HepG2 (cell line): Measurements from ENCODE around the gene WNT2B.

Experiments used
- AKAP8 ChIP-seq: sonication (generic); formaldehyde crosslinking; IDR thresholded peaks from 2 replicates; pipeline ENCODE4 v1.5.1; 2020; ENCODE audit warnings: mild to moderate bottlenecking, missing genetic modification reagents
- KDM1A ChIP-seq: IDR thresholded peaks from 2 replicates; pipeline ENCODE4 v1.6.1; 2016; ENCODE audit warnings: missing compliant biosample characterization
- ZFP90 ChIP-seq: sonication (generic); formaldehyde crosslinking; IDR thresholded peaks from 2 replicates; pipeline ENCODE4 v1.8.0; 2022; ENCODE audit warnings: missing genetic modification reagents, mild to moderate bottlenecking, inconsistent platforms, borderline replicate concordance
- ZIK1 ChIP-seq: sonication (generic); formaldehyde crosslinking; IDR thresholded peaks from 2 replicates; pipeline ENCODE4 v1.5.0; 2020; ENCODE audit warnings: mild to moderate bottlenecking, low read depth, missing genetic modification reagents, borderline replicate concordance
- ZNF274 ChIP-seq: sonication (generic); formaldehyde crosslinking; IDR thresholded peaks from 2 replicates; pipeline ENCODE4 v1.5.1; 2020; ENCODE audit warnings: mild to moderate bottlenecking, missing genetic modification reagents
- ZNF777 ChIP-seq: sonication (generic); formaldehyde crosslinking; IDR thresholded peaks from 2 replicates; pipeline ENCODE4 v1.4.0; 2020; ENCODE audit warnings: missing genetic modification reagents
- ZNF891 ChIP-seq: sonication (generic); formaldehyde crosslinking; IDR thresholded peaks from 2 replicates; pipeline ENCODE4 v1.5.0; 2020; ENCODE audit warnings: mild to moderate bottlenecking, missing genetic modification reagents
- TF ChIP-seq, protein P1 (sequence below): sonication (generic); formaldehyde crosslinking; IDR thresholded peaks from 2 replicates; pipeline ENCODE4 v1.5.0; 2020; ENCODE audit warnings: mild to moderate bottlenecking, missing genetic modification reagents, moderate library complexity
- TF ChIP-seq, protein P2 (sequence below): sonication (generic); formaldehyde crosslinking; IDR thresholded peaks from 2 replicates; pipeline ENCODE4 v1.4.0; 2020; ENCODE audit warnings: missing genetic modification reagents, borderline replicate concordance

DNA sequence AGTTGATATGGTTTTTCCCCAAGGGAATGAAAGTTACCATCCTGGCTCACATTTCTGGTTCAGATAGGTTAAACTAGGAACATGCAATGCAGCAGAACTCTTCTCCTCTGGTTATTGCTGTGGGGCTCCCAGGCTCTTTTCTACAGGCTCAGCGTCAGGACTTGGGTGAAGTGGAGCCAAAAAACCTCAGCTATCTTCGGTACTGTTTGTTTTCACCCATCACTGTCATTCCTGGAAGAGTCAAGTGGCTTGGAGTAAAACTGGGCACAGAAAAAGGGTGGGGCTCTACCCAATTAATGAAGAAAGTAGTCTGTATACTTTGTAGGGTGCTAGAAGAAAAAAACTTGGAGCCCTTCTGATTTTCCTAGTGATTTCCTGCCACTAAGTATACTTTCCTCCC, 9.4 kb downstream of the WNT2B start:
- no peak for TF ChIP-seq ZNF891 (CRISPR knock-in tag)
- TF ChIP-seq, protein P1, sequence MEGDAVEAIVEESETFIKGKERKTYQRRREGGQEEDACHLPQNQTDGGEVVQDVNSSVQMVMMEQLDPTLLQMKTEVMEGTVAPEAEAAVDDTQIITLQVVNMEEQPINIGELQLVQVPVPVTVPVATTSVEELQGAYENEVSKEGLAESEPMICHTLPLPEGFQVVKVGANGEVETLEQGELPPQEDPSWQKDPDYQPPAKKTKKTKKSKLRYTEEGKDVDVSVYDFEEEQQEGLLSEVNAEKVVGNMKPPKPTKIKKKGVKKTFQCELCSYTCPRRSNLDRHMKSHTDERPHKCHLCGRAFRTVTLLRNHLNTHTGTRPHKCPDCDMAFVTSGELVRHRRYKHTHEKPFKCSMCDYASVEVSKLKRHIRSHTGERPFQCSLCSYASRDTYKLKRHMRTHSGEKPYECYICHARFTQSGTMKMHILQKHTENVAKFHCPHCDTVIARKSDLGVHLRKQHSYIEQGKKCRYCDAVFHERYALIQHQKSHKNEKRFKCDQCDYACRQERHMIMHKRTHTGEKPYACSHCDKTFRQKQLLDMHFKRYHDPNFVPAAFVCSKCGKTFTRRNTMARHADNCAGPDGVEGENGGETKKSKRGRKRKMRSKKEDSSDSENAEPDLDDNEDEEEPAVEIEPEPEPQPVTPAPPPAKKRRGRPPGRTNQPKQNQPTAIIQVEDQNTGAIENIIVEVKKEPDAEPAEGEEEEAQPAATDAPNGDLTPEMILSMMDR: no peak
- TF ChIP-seq ZNF777 (CRISPR knock-in tag): no peak
- TF ChIP-seq KDM1A (CRISPR knock-in tag): no peak
- TF ChIP-seq ZIK1 (CRISPR knock-in tag): no peak
- no peak for TF ChIP-seq AKAP8 (CRISPR knock-in tag)
- no peak for TF ChIP-seq ZFP90 (CRISPR knock-in tag)
- TF ChIP-seq, protein P2, sequence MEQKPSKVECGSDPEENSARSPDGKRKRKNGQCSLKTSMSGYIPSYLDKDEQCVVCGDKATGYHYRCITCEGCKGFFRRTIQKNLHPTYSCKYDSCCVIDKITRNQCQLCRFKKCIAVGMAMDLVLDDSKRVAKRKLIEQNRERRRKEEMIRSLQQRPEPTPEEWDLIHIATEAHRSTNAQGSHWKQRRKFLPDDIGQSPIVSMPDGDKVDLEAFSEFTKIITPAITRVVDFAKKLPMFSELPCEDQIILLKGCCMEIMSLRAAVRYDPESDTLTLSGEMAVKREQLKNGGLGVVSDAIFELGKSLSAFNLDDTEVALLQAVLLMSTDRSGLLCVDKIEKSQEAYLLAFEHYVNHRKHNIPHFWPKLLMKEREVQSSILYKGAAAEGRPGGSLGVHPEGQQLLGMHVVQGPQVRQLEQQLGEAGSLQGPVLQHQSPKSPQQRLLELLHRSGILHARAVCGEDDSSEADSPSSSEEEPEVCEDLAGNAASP (CRISPR knock-in tag): no peak
- no peak for TF ChIP-seq ZNF274 (CRISPR knock-in tag)
